Hematopoietic multipotent progenitor cell treated with erythropoietin and hydrocortisone succinate and interleukin-3 and kit ligand, for 6 days (in vitro differentiated cells): ENCODE data around the gene ACSM2B.
A peak's percentile ranks its signal among the peaks of the same experiment; 100 is the strongest.
"Not testable (repeated sequence)": the region's sequence is repeated elsewhere in the genome, so short reads cannot be mapped to it uniquely, and the experiment has no call there.

Experiments
- DNase-seq: peaks from one replicate; pipeline ENCODE4 v3.0.0-alpha.2; 2015

ACSM2B gene

GRCh38 chr16:20576145-20576544, at the start of gene ACSM2B:
Gene ACSM2B (minus strand): TSS chr16:20576367. CDS start chr16:20564845, 11,522 bp downstream.
- not testable (repeated sequence) for DNase-seq

- no peak for DNase-seq
These were observed 49.0 kb upstream of the ACSM2B start for GRCh38 chr16:20624882-20625807.

DNA sequence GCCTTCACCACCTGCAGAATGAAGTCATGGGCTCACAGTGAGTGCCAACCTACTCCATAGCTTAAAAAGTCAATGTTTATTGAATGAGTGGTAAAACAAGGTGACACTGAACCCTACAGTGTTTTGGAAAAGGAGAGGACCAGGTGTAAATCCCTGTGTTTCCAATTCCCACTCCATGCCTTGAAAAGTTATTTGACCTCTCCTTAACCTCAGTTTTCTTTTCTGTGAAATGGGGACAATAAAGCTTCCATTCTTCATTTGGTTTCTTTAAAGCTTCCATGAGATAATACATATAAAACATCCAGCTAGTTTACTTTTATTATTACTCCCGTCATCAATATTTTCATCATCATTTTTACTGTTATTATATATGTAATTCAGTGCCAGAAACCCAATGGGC, 48.0 kb upstream of the ACSM2B start:
- no peak for DNase-seq

DNA sequence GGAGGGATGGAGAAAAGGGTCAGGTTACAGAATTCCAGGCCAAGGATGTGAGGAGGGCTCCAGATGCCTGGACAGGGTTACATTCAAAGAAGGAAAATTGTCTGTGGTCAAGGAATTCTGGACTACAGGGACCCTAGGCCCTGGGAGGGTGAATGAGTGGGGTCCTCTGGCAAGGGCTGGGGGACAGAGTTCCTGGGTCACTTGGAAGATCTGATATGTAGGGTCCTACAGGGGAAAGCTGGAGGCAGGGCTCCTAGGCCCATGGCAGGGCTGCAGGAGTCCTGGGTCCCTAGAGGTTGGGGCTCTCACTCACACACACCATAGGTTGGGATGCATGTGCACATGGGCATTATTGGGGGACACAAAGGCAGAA, 46.3 kb upstream of the ACSM2B start:
- DNase-seq = no peak

DNA sequence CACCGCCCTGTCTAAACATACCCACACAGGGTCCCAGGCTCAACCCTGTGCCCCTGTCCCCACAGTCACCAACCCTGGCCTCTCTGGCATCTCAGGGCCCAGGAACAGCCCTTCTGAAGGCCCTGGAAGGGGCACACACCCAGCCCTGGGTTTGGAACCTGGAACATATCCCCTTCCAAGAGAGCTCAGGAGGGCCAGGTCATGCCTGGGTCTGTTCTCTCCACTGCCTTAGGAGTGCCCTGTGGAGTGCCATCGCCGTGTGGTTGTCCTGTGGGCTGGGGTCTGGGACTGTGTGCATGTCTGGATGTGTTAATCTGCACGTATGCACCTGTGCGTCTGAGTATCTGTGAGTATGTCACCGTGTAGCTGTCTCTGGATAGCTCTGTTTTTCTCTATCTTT, 45.2 kb upstream of the ACSM2B start:
- no peak for DNase-seq

GRCh38 chr16:20620770-20621169, 44.6 kb upstream of the ACSM2B start:
- no peak for DNase-seq

DNA sequence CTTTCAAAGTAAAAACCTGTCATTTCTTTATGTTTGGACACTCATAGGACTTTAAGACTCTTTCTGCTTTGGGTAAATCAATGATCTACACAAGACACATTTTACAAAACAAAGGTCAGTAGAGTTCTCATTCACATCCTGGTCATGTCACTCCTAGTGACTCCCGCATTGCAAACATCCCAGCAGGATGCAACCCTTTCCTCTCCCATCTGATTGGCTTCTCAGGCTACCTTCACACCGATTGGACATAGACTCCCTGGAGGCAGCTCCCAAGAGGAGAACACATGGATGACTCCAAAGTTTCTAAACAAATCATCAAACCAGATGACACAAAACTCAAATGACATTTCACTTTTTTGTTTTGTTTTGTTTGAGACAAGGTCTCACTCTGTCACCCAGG, 43.8 kb upstream of the ACSM2B start:
- no peak for DNase-seq

GRCh38 chr16:20617271-20617670, 41.1 kb upstream of the ACSM2B start:
- no peak for DNase-seq

- DNase-seq = no peak
These were observed 38.3 kb upstream of the ACSM2B start for GRCh38 chr16:20614186-20615141.

DNA sequence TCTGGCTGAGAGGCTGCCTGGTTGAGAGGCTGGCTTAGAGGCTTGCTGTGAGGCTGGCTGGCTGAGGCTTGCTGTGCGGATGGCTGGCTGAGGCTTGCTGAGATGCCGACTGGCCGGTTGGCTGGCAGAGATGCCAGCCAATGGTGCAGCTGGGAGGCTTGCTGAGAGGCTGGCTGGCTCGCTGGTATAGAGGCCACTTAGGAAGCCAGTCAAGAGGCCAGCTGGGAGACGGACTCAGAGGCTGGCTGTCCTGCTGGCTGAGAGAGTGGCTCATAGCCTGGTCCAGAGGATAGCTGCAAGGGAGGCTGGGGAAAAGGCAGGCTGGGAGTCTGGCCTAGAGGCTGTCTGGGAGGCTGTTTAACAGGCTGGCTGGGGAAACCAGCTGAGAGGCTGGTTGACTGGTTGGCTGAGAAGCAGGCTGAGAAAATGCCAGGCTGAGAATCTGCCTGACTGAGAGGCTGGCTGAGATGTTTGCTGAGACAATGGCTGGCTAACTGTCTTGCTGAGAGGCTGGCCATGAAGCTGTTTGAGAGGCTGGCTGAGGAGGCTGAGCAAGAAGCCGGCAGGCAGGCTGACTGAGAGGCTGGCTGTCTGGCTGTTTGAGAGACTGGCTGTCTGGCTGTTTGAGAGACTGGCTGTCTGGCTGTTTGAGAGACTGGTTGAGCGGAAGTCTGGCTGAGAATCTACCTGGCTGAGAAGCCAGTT, 37.5 kb upstream of the ACSM2B start:
- no peak for DNase-seq

DNA sequence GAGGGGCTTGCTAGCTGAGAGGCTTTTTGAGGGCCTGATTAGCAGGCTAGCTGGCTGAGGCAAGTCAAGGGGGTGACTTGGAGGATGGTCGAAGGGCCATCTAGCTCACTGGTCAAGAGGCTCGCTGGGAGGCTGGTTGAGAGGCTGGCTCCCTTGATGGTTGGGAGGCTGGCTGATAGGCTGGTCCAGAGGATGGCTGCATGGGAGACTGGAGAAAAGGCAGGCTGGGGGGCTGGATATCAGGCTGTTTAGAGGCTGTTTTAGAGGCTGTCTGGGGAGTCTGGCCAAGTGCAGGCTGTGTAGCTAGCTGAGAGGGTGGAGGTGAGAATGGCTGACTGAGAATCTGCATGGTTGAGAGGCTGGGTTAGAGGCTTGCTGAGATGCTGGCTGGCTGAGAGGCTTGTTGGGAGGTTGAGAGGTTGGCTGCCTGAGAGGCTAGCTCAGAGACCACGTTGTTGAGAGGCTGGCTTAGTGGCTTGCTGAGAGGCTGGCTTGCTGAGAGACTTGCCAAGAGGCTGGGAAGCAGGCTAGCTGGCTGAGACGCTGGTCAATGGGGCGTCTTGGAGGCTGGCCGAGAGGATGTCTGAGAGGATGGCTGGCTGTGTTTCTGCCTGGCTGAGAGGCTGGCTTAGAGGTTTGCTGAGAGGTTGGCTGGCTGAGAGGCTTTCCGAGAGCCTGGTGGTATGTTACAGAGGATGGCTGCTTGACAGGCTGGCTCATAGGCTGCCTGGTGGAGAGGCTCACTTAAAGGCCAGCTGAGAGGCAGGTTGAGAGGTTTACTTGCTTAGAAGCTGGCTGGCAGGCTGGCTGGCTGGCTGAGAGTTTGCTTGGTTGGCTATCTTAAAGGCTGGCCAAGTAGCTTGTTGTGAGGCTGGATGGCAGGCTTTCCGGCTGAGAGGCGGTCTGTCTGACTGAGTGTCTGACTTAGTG, 36.6 kb upstream of the ACSM2B start:
- DNase-seq = no peak

GRCh38 chr16:20611975-20612481, 35.9 kb upstream of the ACSM2B start:
- DNase-seq = no peak

- DNase-seq = no peak
These were observed 35.3 kb upstream of the ACSM2B start for GRCh38 chr16:20611350-20611902.

DNA sequence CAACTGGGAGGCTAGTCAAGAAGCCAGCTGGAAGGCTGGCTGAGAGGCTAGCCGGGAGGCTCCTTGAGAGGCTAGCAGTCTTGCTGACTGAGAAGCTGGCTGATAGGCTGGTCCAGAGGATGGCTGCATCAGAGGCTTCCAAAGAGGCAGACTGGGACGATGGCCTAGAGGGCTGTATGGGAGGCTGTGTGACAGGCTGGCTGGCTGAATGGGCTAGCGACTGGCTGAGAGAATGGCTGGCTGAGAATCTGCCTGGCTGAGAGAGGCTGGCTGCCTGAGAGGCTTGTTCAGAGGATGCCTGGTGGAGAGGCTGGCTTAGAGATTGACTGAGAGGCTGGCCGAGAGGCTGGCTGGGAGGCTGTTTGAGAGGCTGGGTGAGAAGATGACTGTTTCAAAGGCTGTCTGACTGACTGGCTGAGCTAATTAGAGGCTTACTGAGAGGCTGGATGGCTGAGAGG, 34.8 kb upstream of the ACSM2B start:
- DNase-seq = no peak

GRCh38 chr16:20610211-20610891, 34.2 kb upstream of the ACSM2B start:
- no peak for DNase-seq

DNA sequence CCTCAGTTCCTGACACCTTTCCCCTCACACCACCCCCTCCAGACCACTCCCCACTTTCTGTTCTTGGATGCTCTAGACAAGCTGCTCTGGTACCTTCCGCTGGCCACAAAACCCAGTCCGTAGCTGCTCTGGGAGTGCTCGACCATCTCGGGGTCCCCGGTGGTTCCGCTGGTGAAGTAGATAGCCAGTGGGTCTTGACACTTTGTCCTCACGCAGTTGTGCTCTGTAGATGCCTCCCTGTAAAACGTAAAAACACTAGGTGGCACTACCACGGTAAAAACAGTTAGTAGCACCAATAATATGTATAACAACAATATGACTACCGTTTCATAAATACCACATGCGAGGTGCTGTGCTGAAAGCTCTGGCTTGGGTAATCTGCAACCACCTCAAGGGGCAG, 26.0 kb upstream of the ACSM2B start:
- DNase-seq = peak; percentile 78

GRCh38 chr16:20599475-20599874, 23.3 kb upstream of the ACSM2B start:
- not testable (repeated sequence) for DNase-seq

DNA sequence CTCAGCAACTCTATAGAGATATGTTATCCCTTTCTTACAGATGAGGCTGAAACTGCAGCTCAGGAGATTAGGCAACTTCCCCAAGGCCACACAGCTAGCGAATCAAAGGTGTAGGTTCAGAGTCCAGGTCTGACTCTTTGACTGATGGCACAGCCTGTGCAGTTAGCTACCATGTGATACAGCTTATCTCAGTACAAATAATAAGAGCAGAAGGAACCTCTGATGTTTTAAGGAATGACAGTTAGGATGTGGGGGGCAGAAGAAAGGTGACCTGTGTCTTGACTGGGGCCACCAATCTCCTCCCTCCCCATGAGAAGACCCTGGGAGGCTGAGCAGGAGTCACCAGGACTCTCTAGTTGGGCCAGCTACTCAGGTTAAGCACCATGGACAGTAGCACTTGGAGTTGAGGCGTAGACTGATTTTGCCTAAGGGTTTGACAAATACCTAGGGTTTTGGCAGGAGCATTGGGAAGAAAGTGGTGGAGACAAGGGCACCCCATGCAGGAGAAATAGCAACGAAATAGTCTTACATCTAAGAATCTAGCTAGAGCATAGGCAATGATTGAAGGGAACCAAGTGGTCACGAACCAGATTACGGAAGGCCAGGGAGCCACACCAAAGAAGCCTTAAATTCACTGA, 22.8 kb upstream of the ACSM2B start:
- peak; percentile 43 for DNase-seq

DNA sequence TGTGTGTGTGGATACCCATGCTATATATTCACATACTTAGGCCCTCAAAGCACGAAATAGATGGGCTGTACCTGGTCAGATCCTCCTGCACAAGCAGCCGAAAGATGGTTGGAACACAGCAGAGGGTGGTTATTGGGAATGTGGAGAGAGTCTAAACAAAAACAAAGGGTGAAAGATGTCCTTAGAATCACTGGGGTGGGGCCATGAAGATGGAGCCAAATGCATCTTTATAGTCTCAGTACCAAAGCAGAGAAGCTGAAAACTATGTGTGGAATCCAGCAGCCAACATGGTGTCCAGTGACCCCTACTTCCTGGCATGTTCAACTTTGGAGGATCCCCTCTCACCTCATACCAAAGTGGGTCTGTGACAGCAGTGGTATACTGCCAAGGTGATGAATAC, 19.5 kb upstream of the ACSM2B start:
- DNase-seq = not testable (repeated sequence)

DNA sequence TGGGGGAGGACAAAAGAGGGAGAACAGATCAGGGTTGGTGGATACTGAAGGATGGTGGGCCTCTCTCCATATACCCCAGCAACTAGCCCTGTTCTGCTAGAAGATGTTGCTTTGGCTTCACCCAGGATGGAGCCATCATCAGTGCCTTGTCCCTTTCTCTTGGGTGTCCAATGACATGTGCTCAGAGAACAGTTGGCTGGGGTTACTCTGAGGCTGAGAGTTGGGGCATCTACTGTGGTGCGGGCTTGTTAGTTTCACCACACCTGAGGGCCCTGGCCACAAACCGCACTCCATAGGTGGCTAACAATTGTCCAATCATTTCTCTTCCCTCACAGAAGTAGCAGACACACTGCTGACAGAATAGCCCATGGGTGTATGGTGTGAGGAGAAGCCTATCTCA, 18.9 kb upstream of the ACSM2B start:
- not testable (repeated sequence) for DNase-seq
